SW480 (cell line): ENCODE measurements around the gene SMARCD3.

Experiments
- DNase-seq: peaks from one replicate; pipeline ENCODE4 v3.0.0-alpha.2; 2016; ENCODE audit warnings: low spot score

The SMARCD3 gene

DNA sequence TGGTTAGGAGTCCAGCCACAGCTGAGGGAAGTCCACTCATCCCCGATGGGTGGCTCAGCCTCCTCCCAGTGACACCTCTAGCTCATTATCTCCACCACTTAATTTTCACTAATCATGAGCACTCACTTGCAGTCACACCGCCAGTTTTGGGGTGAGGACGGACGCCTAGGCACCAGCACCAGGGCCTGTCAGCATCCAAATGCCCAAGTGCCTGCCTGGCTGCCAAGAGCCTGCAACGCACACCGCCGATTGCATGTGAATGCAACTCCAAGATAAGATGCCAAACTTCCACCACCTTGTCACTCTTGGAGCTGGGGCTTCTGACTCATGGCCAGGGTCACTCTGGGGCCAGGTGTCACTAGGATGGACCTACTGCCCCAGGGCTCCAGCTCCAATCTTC lies 24.4 kb upstream of the SMARCD3 start:
- no peak for DNase-seq

GRCh38 chr7:151272405-151272804 lies 23.9 kb upstream of the SMARCD3 start:
- no peak for DNase-seq

DNA sequence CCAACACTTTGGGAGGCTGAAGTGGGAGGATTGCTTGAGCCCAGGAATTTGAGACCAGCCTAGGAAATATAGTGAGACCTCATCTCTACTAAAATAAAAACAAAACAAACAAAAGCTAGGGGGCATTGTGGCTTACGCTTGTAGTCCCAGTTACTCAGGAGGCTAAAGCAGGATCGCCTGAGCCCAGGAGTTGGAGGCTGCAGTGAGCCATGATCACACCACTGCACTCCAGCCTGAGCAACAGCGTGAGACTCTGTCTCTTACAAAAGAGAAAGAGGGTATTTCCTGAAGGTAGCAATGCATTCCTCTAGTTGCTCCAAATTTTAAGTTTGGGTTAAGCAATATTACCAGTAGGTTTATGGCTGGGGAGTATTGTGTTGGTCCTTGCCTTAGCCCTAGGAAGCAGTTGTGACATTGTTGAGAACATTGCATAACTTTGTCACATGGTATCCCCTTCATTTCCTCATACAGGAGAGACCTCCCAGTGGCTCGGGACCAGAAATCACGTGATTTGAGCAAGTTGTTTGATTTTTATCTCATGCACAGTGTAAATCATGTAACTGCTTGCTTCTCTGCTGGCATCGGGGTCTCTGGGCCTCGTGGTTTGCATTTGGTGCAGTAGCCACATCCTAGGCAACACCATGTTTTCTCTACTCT lies 23.3 kb upstream of the SMARCD3 start:
- DNase-seq, result no peak

- DNase-seq, result no peak
Observed at GRCh38 chr7:151269511-151269910, 21.0 kb upstream of the SMARCD3 start.

DNA sequence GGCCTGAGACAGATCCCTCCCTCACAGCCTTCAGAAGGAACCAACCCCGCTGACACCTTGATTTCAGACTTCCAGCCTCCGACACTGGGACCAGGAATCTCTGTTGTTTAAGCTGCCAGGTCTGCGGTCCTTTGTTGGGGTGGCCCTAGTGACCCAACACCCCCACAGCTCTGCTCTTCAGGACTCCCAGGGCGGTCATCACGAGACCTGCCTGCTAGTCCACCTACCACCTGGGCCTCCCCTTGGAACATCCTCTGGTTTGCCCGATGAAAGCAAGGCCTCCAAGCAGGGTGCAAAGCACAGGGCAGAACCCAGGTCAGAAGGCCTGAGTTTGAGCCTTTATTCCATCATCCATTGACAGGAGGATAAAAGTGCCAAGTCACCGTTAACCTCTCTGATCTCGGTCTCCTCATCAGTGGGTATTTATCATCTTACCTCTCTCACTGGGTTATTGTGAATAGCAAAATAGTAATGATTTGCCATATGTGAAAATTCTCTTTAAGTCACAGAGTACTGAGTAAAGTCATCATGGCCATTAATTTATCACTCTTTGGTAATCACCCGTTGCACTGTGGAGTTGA lies 16.9 kb upstream of the SMARCD3 start:
- no peak for DNase-seq

GRCh38 chr7:151264615-151265014 lies 16.1 kb upstream of the SMARCD3 start:
- DNase-seq, result no peak

DNA sequence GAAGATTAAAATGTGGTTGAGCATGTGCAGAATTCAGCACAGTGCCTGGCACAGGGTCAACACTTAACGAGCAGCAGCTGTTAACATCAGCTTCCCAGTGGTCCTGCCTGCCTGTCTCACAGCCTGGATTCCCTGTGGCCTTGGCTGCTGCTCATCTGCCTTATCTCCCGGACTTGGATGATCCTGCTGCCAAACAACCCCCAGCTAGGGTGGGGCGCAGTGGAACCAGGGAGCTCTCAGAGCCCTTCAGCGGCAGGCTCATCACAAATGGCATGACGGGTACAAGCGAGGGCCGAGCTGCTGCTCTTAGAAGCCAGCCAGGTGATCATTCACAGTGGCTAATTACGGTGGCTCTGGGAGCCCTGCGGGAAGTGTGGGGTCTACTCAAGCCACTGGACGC lies 13.0 kb upstream of the SMARCD3 start:
- no peak for DNase-seq

DNA sequence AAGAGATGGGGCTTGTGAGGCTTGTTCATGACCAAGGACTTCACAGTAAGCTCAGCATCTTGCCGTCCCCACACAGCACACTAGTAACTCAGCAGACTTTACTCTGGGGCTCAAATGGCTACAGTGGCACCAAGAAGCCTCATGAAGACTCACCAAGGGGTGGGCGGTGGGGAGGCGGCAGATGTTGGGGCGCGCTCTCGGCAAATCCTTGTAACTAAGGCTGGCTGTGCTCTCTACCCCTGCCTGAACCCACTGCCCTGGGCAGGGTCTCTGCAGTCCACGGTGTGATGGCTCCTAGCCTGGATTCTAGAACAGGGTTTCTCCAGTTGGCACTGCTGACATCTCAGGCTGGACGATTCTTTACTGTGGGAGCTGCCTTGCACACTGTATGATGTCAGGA lies 12.4 kb upstream of the SMARCD3 start:
- DNase-seq, result no peak

DNA sequence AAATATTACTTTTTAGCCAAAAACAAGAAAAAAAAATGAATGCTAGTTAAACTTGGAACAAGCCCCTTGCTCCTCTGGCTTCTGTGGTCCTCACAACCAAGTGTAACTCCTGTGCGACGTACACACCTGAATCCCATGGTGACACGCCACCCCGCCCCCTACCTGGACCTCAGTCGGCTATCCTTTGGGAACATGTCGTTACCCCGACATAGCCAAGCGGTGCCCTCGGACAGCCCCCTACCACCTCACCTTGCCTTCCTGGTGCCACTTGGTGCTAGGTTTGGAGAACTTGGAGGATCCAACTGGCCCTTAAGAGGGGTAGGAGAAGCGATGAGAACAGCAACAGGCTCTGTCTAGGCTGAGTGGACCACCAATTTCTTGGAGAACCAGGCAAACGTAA lies 12.0 kb upstream of the SMARCD3 start:
- DNase-seq, result no peak

DNA sequence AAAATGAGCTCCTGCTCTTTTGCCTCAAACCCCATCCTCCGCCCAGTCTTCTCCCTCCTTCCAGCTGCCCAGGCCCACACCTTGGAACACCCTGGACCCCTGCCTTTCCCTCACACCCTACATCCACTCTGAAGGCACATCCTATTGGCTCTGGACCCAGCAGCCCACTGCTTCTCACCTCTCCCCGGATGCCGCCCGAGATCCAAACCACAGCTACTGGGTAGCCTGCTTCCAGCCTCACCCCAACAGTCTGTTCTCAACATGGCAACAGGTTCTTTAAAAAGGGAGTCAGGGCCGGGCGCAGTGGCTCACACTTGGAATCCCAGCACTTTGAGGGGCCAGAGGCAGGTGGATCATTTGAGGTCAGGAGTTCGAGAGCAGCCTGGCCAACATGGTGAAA lies 9.5 kb upstream of the SMARCD3 start:
- no peak for DNase-seq

- no peak for DNase-seq
Observed at GRCh38 chr7:151256410-151257045, 8.0 kb upstream of the SMARCD3 start.

DNA sequence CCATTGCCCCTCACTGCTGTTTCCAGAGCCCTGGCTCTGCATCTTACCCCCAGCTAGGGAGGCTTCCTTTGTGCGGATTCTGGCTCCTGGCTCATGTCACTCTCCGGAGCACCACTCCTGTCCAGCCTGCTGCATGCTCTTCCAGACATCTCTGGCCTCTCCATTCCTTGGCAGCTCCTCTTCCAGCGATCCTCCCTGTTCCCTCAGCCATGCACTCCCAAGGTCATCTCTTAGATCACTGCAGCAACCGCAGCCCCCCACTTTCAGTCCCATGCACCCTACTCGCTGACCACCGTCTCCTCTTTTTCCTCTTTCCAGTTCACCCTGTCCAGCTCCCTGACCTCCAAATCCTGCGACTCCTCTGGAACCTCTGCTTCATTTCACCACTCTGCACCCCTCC lies 6.9 kb upstream of the SMARCD3 start:
- DNase-seq, result no peak

DNA sequence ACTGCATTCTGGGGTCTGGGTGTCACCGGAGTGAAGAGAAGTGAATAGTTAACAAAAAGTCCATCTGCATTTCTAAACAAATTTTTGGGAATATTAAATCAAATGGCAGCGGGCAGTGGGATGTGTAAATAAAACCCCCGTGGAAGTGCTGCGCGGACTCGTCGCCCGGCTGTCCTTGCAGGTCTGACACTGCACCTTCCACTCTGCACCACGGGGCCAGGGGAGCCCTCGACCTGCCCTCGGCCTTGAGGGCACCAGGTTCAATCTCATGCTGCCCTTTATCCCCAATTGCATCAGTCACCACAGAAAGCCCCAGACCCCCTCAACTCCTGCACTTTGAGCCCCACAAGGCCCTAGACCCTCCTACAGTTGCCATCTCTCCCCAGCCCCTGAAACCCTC lies 6.4 kb upstream of the SMARCD3 start:
- DNase-seq, result no peak

GRCh38 chr7:151254316-151254715 lies 5.8 kb upstream of the SMARCD3 start:
- DNase-seq, result no peak

DNA sequence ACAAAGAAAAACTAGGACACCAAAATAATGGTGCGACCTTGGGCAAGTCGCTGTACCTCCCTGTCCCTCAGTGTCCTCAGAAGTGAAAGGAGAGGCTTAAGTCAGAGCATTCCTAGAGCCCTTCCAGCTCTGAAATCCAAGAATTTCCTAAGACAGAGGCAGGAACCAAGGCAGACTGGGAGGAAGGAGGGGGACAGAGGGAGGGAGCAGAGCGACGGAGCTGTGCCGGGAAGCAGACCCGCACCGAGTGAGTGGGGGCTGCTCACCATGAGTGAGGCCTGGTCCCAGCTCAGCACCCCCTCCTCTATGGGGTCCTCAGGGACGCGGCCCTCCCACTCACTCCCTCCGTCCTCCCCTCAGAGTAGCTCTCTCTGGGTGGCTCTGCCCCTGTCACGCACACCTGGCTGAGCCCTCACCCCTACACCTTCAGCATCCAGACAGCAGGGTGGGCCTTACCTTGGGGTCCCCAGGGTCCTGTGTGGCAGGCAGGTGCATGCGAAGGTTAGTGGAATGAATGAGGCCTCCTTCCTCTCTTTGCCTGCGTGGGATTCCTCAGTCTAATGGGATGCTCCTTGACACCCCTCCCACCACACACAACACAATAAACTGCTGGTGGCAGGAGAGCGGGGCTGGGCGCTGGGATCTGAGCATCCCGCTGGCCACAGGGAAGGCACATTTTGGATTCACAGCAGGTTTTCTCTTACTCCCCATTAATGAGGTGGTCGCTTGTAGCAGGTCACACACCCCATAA lies 4.6 kb upstream of the SMARCD3 start:
- no peak for DNase-seq

GRCh38 chr7:151252561-151252835 lies 4.0 kb upstream of the SMARCD3 start:
- no peak for DNase-seq

GRCh38 chr7:151251689-151252560 lies 3.4 kb upstream of the SMARCD3 start:
- DNase-seq, result peak; percentile 58

DNA sequence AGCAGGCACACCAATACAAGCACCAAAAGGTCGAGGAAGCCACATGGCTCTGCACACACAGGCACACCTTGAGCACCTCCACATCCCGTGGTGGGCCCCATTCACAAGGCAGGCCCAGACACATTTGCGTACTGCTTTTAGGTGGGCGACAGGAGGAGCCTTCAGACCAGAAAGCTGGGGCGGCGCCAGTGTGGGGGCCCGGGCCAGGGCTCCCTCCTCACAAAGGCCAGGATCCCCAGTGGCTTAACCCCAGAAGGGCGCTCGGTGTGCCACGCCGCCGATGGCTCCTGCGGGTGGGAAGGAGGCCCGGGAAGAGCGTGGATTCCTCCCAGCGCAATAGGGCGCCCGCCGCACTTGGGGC lies 2.8 kb upstream of the SMARCD3 start:
- DNase-seq, result peak; percentile 26

- no peak for DNase-seq
Observed at GRCh38 chr7:151250181-151251132, 2.0 kb upstream of the SMARCD3 start.

DNA sequence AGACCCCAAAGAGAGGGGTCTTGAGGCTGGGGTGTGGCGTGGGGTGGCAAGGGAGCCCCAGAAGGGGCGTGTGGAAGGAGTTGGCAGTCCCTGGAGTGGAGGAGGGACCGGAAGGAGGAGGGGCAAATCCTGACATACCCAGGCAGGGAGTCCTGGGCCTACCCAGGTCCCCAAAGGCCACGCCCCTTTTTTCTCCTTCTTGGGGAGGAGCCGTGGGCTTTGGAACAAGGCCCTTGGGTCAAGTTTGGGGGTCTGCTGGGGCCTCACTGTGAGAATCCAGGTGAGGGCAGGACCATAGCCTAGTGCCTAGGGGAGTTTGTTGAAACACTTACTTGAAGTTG lies 1.2 kb upstream of the SMARCD3 start:
- DNase-seq, result peak; percentile 47

DNA sequence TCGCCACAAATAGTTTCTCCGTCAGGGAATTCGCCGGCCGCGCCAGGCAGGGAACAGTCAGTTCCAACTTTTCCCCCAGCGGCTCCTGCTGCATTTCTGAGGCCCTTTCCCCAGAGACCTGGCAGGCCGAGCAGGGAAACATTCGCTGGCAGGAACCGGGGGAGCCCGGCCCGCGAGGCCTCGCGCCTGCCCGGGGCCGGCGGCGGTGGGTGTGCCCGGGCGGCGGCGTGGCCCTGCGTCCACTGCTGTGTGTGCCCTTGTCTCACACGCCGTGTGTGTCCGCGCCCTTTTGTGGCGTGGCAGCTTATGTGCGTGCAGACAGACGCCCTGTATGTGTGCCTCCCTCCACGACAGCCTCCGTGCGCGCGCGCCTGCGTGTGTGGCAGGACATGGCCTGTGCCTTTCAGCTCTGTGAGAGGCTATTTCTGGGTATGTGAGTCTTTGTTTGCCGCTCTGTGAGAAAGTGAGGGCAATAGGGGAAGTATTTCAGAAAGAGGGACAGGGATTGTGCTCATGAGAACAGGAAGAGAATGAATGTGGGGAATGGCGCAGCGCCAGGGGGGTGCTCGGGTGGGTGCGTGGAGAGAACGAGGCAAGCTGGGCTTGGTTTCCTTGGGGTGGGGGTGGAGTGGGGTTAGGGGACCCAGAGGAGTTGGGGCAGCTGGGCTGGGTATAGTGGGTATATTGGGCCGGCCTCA lies 689 bp upstream of the SMARCD3 start:
- peak; percentile 48 for DNase-seq
